Stomach smooth muscle (tissue), 2 donors: Measurements from ENCODE around the gene ZCCHC14.
"Not testable (repeated sequence)": the region's sequence is repeated elsewhere in the genome, so short reads cannot be mapped to it uniquely, and the experiment has no call there.

Experiments
- H3K27ac ChIP-seq: one replicate; pipeline ENCODE4 v1.7.0; 2013; ENCODE audit warnings: mild to moderate bottlenecking, low read length, inconsistent platforms
- H3K27me3 ChIP-seq, 2 donors: one replicate each; pipeline ENCODE4 v1.7.0; 2013; ENCODE audit warnings: low read length in 2 of 2; ENCODE audit not compliant: insufficient read depth in 2 of 2, control insufficient read depth in 1 of 2
- H3K36me3 ChIP-seq, 2 donors: one replicate each; pipeline ENCODE4 v1.7.0; 2013; ENCODE audit warnings: low read length in 2 of 2; ENCODE audit not compliant: control insufficient read depth in 2 of 2, insufficient read depth in 2 of 2
- H3K4me1 ChIP-seq: one replicate; pipeline ENCODE4 v1.7.0; 2013; ENCODE audit warnings: low read length; ENCODE audit not compliant: control insufficient read depth, insufficient read depth
- H3K4me3 ChIP-seq, 2 donors: one replicate each; pipeline ENCODE4 v1.7.0; 2013; ENCODE audit warnings: low read length in 2 of 2
- H3K9ac ChIP-seq, 2 donors: one replicate each; pipeline ENCODE4 v1.7.0; 2013; ENCODE audit warnings: low read length in 2 of 2, mild to moderate bottlenecking in 1 of 2
- H3K9me3 ChIP-seq, 2 donors: one replicate each; pipeline ENCODE4 v1.7.0; 2013; ENCODE audit warnings: low read length in 2 of 2; ENCODE audit not compliant: control insufficient read depth in 2 of 2
- donor health status: healthy.
- donor health status: Pancreatic carcinoma.

The ZCCHC14 gene

DNA sequence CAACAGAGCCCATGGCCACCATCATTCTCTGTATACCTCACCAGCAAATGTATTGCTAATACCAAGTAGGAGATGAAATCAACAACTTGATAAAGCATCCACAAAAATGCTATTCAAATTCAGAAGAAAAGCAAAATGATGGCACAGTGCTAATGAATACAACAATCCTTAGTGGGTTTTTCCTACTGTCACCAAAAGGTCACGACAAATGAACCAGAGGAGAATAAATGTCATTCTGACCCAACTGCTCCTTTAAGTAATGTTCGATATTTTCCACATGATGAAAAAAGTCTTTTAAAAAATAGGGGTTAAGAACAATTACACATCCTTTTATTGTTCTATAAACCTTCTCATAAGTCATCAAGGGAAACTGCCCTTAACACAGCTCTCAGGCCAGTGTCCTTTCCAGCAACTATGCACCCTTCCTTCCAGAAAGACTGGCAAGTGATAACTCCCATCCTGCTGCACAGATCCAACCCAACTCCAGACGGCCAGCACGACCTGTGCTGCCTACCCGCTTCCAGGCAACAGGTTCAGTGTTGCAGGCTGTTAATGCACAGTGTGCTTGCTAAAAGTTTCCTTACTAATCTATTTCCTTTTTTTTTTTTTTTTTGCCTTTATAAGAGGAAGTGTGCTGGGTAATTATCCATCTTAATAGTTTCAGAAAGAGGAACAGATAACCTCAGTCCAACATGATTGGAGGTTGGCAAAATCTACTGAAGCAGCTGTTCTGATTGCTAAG lies 124.6 kb downstream of the ZCCHC14 start:
- Histone ChIP-seq H3K9me3 (no peaks in the 10 kb centered on the region), H3K27me3 (no peaks in the 10 kb centered on the region), H3K27ac (no peak overlapping the region), H3K9ac (peak overlapping the region in 1 of 2 donors; percentile 21), H3K4me3 (no peak overlapping the region), H3K36me3 (peaks cover 0 to 2% of the 10 kb centered on the region in 2 donors), H3K4me1 (peaks cover 65% of the 10 kb centered on the region)

DNA sequence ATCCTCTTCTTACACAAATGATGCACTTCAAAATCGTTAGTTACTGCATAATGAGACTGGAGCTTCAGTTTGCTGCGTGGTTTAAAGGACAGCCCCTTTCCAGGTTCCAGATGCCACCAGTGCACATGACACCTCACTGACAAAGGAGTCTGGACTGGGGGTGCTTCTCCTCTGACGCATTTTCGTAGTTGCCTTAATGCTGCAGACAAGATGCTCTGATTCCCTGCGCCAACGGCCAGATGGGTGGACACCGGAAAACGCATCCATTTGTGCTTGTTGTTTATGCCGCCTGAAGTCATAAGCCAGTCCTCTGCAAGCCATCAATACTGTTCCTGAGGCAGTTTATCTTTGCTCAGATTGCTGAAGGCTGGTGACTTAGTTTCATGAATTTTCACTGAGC lies 125.3 kb downstream of the ZCCHC14 start:
- Histone ChIP-seq H3K27me3 (no peaks in the 10 kb centered on the region), H3K4me3 (no peak overlapping the region), H3K9ac (no peak overlapping the region), H3K36me3 (peaks cover 0 to 2% of the 10 kb centered on the region in 2 donors), H3K4me1 (peaks cover 70% of the 10 kb centered on the region), H3K27ac (peak overlapping the region; percentile 31), H3K9me3 (no peaks in the 10 kb centered on the region)

DNA sequence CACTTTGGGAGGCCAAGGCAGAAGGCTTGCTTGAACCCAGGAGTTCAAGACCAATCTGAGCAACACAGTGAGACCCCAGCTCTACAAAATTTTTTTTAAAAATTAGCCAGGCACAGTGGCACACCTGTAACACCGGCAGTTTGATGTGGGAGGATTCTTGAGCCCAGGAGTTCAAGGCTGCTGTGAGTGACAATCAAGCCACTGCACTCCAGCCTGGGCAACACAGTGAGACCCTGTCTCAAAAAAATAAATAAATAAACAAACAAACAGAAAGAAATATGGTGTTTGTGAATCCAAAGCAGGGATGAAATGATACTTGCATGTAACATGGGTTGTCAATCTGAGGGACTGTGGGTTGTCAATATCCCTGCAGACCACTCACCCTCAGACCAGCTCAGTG lies 125.9 kb downstream of the ZCCHC14 start:
- Histone ChIP-seq H3K4me3 (no peak overlapping the region), H3K9ac (no peak overlapping the region), H3K36me3 (peaks cover under 1 to 4% of the 10 kb centered on the region in 2 donors), H3K27ac (peak overlapping the region; percentile 31), H3K27me3 (no peaks in the 10 kb centered on the region), H3K9me3 (no peaks in the 10 kb centered on the region), H3K4me1 (peaks cover 64% of the 10 kb centered on the region)

DNA sequence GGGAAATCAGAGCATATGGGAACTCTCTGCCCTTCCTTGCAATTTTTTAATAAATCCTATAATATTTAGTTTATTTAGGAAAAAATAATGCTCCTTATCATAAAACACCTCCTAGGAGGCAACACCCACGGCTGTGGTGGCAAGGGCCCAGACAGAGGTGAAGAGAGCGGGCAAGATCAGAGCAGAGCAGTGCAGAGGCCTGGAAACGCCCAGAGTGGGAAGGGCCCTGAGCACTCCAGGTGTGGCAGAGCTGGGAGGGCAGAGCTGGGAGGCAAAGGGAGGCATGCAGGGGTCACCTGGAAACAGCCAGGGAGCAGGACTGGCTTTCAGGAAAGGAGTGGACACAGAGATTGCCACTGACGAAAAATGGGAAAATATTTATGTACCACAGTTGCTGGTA lies 126.5 kb downstream of the ZCCHC14 start:
- Histone ChIP-seq H3K27ac (no peak overlapping the region), H3K27me3 (no peaks in the 10 kb centered on the region), H3K9me3 (no peaks in the 10 kb centered on the region), H3K4me1 (peaks cover 57% of the 10 kb centered on the region), H3K9ac (no peak overlapping the region), H3K36me3 (peaks cover 6 to 9% of the 10 kb centered on the region in 2 donors), H3K4me3 (no peak overlapping the region)

DNA sequence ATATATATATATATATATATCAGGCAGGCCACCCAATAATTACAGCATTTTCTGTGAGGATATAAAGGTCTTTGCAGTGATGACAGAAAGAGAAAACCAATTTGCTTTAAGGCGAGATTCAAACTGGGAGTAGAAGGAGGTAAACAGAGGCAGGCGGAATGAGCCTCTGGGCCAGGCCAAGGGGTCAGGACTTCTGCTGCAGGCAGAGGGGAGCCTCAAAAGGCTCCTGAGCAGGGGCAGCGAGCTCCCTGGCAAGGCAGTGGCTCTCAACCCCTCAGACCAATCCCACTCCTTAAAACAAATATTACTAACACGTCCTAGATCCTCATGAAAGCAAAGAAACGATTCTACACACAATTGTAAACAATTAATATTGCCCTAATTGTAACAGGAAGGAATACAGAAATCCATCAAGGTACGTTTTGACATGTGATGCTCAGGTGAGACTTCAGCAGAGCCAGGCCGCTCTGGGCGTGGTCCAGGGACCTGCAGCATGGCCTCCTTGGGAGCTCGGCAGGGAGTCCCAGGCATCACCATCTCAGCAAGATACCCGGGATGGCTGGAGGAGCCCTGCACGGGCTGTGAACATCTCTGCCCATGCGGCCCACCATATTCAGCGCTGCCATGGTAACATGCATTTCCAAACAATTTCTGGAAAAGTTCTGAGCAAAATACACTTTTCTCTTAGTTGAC lies 127.7 kb downstream of the ZCCHC14 start:
- Histone ChIP-seq H3K4me1 (peaks cover 46% of the 10 kb centered on the region), H3K36me3 (peaks cover 7 to 13% of the 10 kb centered on the region in 2 donors), H3K27me3 (no peaks in the 10 kb centered on the region), H3K9ac (no peak overlapping the region), H3K27ac (peak overlapping the region; percentile 33), H3K4me3 (no peak overlapping the region), H3K9me3 (no peaks in the 10 kb centered on the region)

DNA sequence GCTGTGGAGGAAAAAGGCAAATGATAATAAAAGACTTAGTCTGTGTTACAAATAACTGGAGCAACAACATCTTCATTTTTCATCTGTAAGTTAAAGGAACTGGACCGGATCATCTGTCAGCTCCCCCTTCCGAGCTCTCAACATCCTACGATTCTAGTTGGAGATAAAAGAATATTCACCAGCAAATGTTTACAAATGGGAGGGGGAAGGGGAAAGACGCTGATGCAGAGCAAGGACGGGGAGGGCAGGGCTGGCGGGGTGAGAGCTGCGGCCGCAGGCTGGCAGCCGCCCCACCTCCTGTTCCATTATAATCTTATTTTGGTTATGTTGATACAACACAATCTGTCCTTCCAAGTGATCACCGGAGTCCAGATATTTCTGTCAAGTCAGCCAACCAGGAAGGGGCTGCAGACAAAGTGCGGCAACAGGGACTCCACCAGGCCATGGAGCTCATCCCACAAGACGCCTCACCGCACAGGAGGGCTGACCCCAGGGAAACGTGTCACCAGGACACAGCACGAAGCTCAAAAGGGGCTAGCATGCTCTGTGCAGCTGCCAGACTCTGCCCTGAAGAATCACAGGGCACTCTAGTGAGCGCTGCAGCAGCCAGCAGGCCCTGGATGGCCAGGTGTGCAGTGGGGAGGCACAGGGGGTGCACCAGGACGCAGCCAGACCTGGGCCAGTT lies 128.9 kb downstream of the ZCCHC14 start:
- Histone ChIP-seq H3K4me1 (peaks cover 35% of the 10 kb centered on the region), H3K36me3 (peaks cover 19 to 24% of the 10 kb centered on the region in 2 donors), H3K9me3 (no peaks in the 10 kb centered on the region), H3K4me3 (peak overlapping the region in 1 of 2 donors; percentile 68), H3K9ac (peak overlapping the region; percentile 13 to 21), H3K27me3 (no peaks in the 10 kb centered on the region), H3K27ac (peak overlapping the region; percentile 87)

DNA sequence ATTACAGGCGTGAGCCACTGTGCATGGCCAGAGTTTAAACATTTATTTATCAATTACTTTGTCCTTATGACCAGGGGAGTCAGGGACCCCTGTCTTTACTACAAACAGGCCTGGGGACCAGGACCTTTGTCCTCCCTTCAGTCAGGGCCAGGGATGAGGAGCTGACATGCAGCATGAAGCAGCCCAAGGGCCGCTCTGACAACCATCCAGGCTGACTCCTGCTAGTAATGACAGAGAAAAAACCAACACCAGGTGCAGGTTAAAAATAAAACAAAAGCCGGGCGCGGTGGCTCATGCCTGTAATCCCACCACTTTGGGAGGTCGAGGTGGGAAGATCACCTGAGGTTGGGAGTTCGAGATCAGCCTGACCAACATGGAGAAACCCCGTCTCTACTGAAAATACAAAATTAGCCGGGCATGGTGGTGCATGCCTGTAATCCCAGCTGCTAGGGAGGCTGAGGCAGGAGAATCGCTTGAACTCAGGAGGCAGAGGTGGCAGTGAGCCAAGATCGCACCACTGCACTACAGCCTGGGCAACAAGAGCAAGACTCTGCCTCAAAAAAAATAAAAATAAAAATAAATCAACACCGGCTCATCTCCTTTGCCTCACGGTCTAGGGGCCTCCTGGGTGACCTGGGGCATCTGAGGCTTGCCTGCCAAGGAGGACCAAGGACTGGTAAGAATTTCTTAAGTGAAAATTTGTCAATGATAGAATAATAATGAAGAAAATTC lies 129.8 kb downstream of the ZCCHC14 start:
- not testable (repeated sequence) for H3K9ac ChIP-seq, H3K27me3 ChIP-seq, H3K4me3 ChIP-seq, H3K9me3 ChIP-seq
- peak overlapping the region; percentile 87 for H3K27ac ChIP-seq
- H3K4me1 ChIP-seq = peaks cover 33% of the 10 kb centered on the region
- peaks cover 28 to 33% of the 10 kb centered on the region in 2 donors for H3K36me3 ChIP-seq

DNA sequence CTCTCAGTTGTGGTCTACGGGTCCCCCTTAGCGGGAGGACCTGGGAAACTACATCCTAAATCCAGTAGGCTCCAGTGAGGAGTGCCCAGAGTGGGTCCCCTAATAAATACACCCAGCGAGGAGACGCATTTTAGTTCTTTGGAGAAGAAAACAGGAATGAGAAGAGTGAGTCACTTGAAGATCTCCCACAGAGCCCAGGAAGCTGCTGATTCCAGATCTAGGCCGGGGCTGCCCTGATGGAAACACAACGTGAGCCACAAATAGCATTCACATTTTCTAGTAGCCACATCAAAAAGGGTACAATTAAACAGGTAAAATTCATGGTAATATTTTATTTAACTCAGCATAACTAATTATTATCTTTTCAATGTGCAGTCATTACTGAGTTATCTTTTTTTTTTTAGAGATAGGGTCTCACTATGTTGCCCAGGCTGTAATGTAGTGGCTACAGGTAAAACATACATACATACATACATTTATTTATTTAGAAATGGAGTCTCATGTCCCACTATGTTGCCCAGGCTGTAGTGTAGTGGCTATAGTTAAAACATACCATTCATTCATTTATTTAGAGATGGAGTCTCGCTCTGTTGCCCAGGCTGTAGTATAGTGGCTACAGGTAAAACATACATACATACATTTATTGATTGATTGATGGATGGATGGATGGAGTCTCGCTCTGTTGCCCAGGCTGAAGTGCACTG lies 130.8 kb downstream of the ZCCHC14 start:
- H3K4me1 ChIP-seq = peaks cover 24% of the 10 kb centered on the region
- H3K9ac ChIP-seq = no peak overlapping the region
- H3K27me3 ChIP-seq = no peaks in the 10 kb centered on the region
- H3K9me3 ChIP-seq = no peaks in the 10 kb centered on the region
- H3K36me3 ChIP-seq = peaks cover 32 to 38% of the 10 kb centered on the region in 2 donors
- H3K27ac ChIP-seq = peak overlapping the region; percentile 87
- no peak overlapping the region for H3K4me3 ChIP-seq

DNA sequence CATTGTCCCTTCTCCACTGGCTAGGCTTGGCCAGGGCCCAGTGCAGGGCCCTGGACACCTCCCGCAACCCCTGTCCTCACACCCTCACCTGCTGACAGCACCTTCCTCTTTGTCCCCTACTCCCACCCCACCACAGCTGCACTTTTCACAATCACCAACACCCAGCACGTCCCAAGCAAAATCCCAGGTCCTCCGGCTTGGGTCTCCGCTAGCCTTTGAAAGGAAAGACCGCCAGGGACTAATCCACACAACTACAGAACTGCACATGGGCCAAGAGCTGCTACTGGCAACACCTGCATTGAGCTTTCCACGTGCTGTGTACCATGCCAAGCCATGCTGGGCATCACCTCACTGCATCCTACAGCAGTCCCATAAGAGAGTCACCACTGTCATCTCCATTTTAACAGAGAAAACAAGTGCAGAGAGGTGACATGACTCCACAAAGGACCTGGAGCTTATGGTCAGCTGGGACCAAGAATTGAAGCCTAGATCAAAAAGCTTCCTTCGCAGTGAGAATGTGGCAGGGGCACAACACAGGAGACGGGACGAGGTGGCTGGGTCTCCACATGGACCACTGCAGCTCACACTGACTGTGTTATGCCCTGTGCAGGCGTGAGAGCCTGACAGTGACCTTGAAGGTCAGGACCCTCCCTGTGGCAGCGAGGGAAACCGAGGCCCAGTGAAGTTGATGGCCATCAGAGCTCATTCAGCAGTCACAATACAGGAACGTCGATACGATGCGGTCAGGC lies 131.8 kb downstream of the ZCCHC14 start:
- H3K27ac ChIP-seq = no peak overlapping the region
- peaks cover 36 to 38% of the 10 kb centered on the region in 2 donors for H3K36me3 ChIP-seq
- no peak overlapping the region for H3K9ac ChIP-seq
- no peak overlapping the region for H3K4me3 ChIP-seq
- no peaks in the 10 kb centered on the region for H3K9me3 ChIP-seq
- H3K27me3 ChIP-seq = no peaks in the 10 kb centered on the region
- peaks cover 21% of the 10 kb centered on the region for H3K4me1 ChIP-seq
